Ishikawa (cell line): Measurements from ENCODE around the gene C2orf92.

Experiments used
- TAF1 ChIP-seq: IDR thresholded peaks from 2 replicates; pipeline ENCODE4 v1.6.1; 2012; ENCODE audit warnings: low read depth, mild to moderate bottlenecking
- TEAD4 ChIP-seq: IDR thresholded peaks from 2 replicates; pipeline ENCODE4 v1.6.1; 2012
- ZBTB7A ChIP-seq: IDR thresholded peaks from 2 replicates; pipeline ENCODE4 v1.6.1; 2012; ENCODE audit warnings: low read depth

- TF ChIP-seq TAF1, result no peak
- TF ChIP-seq TEAD4, result no peak
- TF ChIP-seq ZBTB7A, result no peak
Observed at GRCh38 chr2:97676620-97677019, 7.1 kb downstream of the C2orf92 start.
